ENCODE data around the gene SMAP1.

- no peak for TF ChIP-seq CREB1 (CRISPR knock-in tag; IDR thresholded peaks at IDR 0.05; ENCODE audit: low read depth)
- TF ChIP-seq, protein P1, sequence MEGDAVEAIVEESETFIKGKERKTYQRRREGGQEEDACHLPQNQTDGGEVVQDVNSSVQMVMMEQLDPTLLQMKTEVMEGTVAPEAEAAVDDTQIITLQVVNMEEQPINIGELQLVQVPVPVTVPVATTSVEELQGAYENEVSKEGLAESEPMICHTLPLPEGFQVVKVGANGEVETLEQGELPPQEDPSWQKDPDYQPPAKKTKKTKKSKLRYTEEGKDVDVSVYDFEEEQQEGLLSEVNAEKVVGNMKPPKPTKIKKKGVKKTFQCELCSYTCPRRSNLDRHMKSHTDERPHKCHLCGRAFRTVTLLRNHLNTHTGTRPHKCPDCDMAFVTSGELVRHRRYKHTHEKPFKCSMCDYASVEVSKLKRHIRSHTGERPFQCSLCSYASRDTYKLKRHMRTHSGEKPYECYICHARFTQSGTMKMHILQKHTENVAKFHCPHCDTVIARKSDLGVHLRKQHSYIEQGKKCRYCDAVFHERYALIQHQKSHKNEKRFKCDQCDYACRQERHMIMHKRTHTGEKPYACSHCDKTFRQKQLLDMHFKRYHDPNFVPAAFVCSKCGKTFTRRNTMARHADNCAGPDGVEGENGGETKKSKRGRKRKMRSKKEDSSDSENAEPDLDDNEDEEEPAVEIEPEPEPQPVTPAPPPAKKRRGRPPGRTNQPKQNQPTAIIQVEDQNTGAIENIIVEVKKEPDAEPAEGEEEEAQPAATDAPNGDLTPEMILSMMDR (conservative IDR thresholded peaks at IDR 0.05; ENCODE audit: low read depth in 2 of 2) = no peak
- no peak for TF ChIP-seq EZH2 (IDR thresholded peaks at IDR 0.05; ENCODE audit: low read depth, unreplicated experiment)
- TF ChIP-seq POLR2AphosphoS5 (IDR thresholded peaks at IDR 0.05; ENCODE audit: low read depth) = no peak
- TF ChIP-seq JUNB (IDR thresholded peaks at IDR 0.05; ENCODE audit: unreplicated experiment) = no peak
- no peak for TF ChIP-seq ETS1 (IDR thresholded peaks at IDR 0.05)
- no peak for TF ChIP-seq EZH2phosphoT487 (IDR thresholded peaks at IDR 0.05; ENCODE audit: unreplicated experiment)
- TF ChIP-seq, protein P2, sequence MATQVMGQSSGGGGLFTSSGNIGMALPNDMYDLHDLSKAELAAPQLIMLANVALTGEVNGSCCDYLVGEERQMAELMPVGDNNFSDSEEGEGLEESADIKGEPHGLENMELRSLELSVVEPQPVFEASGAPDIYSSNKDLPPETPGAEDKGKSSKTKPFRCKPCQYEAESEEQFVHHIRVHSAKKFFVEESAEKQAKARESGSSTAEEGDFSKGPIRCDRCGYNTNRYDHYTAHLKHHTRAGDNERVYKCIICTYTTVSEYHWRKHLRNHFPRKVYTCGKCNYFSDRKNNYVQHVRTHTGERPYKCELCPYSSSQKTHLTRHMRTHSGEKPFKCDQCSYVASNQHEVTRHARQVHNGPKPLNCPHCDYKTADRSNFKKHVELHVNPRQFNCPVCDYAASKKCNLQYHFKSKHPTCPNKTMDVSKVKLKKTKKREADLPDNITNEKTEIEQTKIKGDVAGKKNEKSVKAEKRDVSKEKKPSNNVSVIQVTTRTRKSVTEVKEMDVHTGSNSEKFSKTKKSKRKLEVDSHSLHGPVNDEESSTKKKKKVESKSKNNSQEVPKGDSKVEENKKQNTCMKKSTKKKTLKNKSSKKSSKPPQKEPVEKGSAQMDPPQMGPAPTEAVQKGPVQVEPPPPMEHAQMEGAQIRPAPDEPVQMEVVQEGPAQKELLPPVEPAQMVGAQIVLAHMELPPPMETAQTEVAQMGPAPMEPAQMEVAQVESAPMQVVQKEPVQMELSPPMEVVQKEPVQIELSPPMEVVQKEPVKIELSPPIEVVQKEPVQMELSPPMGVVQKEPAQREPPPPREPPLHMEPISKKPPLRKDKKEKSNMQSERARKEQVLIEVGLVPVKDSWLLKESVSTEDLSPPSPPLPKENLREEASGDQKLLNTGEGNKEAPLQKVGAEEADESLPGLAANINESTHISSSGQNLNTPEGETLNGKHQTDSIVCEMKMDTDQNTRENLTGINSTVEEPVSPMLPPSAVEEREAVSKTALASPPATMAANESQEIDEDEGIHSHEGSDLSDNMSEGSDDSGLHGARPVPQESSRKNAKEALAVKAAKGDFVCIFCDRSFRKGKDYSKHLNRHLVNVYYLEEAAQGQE (IDR thresholded peaks at IDR 0.05; ENCODE audit: unreplicated experiment) = no peak
- TF ChIP-seq ZNF331 (CRISPR knock-in tag; IDR thresholded peaks at IDR 0.05; ENCODE audit: low read depth) = no peak
- TF ChIP-seq NANOG (IDR thresholded peaks at IDR 0.05; ENCODE audit: borderline replicate concordance) = no peak
- TF ChIP-seq ZNF462 (CRISPR knock-in tag; IDR thresholded peaks at IDR 0.05) = no peak
- no peak for TF ChIP-seq ZNF114 (CRISPR knock-in tag; IDR thresholded peaks at IDR 0.05)
These were observed 4.9 kb downstream of the SMAP1 start for GRCh38 chr6:70672549-70672948.
